ENCODE results near the gene CYP20A1. TPM values are rescaled to one million over a fixed set of nuclear protein-coding genes. Genes with fewer than 3 reads are reported as not detected.
"Not testable (repeated sequence)": the region's sequence is repeated elsewhere in the genome, so short reads cannot be mapped to it uniquely, and the experiment has no call there.

Gene CYP20A1
- polyA plus RNA-seq, 4 donors = 19.8 to 23.9 (median 23.1) TPM

DNA sequence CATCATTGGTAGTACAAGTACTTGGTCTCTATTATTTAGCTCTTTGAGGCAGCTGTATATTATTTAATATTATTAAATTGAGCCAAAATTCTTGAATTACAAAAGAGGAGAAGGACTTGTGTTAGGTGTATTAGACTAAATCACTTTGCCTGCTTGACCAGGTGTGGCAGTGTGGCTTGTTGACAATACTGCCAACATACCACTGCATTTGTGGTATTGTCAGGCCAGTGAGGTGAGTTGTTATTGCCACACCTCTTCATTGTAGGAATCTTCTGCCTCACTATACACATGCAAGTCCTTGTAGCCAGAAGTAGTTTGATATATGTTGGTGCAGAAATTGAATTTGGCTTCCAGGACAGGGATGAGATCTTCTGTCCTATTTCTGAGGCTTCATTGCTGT is 40.5 kb downstream of the CYP20A1 start:
- no peak for DNase-seq (ENCODE audit: low read depth in 4 of 4, low spot score in 3 of 4)

DNA sequence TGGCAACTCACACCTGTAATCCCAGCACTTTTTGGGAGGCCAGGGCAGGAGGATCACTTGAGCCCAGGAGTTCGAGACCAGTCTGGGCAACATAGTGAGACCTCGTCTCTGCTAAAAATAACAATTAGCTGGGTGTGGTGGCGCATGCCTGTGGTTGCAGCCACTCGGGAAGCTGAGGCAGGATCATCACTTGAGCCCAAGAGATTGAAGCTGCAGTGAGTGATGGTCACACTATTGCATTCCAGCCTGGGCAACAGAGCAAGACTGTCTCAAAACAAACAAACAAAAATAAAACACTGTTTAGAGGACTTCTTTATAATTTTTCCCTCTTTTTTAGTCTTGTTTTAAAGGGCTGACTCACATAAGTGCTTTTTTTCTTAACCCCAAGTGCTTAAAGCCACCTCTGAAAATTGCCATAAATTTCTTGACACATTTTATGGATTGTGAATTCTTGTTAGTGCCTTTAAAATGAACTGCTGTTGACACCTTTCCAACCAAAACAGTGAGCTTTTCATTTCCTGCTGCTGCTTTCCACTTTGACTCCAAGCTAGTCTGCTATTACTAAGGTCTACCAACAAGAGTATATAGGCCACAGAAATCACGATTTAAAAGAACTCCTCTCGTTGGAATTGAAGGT is 41.7 kb downstream of the CYP20A1 start:
- peak; percentile 29 to 60 (median 48) for DNase-seq (ENCODE audit: low read depth in 4 of 4, low spot score in 3 of 4)

GRCh38 chr2:203282101-203282500 is 43.3 kb downstream of the CYP20A1 start:
- DNase-seq (ENCODE audit: low read depth in 4 of 4, low spot score in 3 of 4) = no peak

- no peak for DNase-seq (ENCODE audit: low read depth in 4 of 4, low spot score in 3 of 4)
Observed at GRCh38 chr2:203286532-203286931, 47.7 kb downstream of the CYP20A1 start.

- no peak for DNase-seq (ENCODE audit: low read depth in 4 of 4, low spot score in 3 of 4)
Observed at GRCh38 chr2:203301667-203302066, 62.8 kb downstream of the CYP20A1 start.

GRCh38 chr2:203302586-203302985 is 63.8 kb downstream of the CYP20A1 start:
- DNase-seq (ENCODE audit: low read depth in 4 of 4, low spot score in 3 of 4) = not testable (repeated sequence)

DNA sequence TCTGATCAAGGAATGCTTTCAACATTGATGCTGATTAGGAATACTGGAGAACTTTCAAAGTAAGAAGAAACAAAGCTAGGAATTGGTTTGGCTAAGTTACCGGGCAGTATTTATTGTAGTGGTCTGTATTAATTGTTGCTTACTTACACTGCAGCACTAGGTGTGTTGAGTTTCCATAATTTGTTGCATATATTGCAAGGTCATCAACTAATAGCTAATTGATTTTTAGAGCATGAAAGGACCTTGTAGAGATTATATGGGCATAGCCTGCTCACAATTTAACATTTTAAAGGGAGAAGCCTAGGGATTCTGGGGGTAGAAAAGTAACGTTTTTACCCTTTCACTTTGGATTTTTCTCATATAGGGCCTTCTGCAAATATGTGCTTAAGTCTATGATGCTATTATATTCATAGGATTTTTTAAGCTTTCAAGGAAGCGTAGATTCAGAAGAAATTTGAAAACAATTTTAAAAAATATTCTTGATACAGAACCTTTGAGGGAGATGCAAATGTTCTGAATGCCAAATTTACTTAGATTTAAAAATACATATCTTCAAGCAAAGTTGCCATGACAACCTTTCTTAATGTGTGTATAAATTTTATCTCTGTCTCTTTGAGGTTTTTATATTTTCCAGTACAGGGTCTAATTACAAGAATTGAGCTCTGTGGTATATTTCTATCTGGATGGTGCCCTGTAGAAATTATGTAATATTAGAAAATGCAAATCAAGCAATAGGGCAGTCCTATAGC is 72.0 kb downstream of the CYP20A1 start:
- no peak for DNase-seq (ENCODE audit: low read depth in 4 of 4, low spot score in 3 of 4)

DNA sequence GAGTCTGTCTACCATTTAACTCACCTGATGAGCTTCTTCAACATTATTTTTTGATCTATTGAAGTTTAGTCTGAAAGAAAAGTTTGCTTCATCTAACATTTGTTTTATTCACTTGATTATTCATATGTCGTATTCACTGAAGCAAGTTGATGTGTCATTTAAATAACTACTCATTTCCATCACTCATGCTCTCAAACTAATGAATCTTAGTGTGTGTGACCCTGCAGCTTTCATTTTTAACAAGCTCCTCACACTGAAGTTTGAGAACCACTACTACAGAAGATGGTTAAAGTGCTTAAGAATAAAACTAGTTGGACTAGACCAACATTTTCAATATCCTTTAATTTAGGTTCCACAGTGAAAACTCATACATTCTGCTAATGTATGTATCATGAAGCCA is 87.5 kb downstream of the CYP20A1 start:
- no peak for DNase-seq (ENCODE audit: low read depth in 4 of 4, low spot score in 3 of 4)

DNA sequence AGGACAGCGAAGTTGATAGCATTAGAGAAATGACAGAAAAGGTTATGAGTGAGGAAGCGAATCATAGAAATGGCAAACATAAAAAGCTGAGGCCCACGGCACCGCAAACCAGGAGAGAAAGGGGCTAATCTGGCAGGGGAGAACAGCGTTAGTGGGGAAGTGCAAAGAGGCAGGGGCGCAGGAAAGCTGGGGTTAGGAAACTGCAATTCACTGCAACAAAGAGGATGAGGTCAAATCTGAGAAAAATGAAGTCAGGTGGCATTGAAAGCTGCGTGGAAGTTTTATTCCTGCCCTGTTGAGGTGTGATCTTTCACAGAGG is 88.7 kb downstream of the CYP20A1 start:
- DNase-seq (ENCODE audit: low read depth in 4 of 4, low spot score in 3 of 4) = peak in 2 of 4 donors; percentile 18 to 27

- peak; percentile 87 to 89 (median 88) for DNase-seq (ENCODE audit: low read depth in 4 of 4, low spot score in 3 of 4)
Observed at GRCh38 chr2:203327901-203328759, 89.3 kb downstream of the CYP20A1 start, which contains the start of gene ABI2. Gene ABI2 (plus strand): TSS chr2:203328394. CDS start chr2:203328515, 121 bp downstream.

DNA sequence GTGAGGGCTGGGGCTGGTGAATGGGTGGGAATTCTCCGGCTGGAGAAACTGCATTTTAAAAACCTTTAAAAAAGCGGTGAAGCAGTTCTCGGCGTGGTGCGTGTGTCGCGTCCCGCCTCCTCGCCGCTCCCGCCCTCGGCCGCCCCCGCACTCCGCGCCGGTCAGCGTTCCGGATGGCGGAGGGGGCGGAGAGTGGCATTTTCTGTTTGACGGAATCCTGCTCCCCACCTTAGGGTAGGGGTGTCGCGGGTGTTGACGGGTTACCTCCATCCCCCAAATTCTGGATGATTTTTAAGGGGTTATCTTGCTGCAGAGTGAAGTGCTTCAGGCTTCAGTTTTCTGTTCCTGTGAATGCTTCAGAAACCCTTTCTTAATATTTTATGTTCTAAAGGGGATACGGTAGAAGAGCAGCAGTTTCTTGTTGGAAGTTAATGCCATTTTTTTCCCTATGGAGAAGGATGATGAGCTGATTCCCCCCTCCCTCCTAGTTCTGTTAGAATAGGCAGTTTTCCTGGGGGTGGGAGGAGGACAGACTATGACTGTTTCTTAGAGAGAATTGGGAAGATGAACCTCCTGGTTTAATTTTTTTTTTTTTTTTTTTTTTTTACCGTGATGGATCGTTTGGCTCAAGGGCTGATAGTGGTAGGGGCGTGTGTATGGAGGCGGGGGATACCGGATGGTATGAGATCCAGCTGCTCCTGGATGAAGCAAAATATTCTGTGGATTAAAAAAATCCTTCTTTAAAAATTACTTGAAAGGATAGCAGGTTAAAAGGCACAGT is 90.1 kb downstream of the CYP20A1 start:
- DNase-seq (ENCODE audit: low read depth in 4 of 4, low spot score in 3 of 4) = peak; percentile 28 to 48 (median 44)

DNA sequence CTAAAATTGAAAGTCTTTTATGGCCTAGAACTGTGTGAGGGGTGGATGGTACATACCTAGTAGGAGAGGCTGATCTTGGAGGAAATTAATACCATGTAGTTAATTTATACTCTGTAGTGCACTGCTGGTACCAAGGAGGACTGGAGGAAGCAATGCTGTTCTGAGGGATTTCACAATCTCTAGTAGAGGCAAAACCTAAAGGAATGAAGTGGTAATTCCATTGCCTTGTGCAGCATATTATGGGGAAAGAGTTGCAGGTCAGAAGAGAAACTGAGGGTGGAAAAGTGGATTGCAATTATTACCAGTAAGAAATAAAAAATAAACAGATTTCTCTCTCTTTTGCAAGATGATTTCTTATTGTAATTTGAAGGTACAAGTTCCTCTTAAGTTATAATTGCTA is 91.6 kb downstream of the CYP20A1 start:
- DNase-seq (ENCODE audit: low read depth in 4 of 4, low spot score in 3 of 4) = no peak

GRCh38 chr2:203338322-203338721 is 99.5 kb downstream of the CYP20A1 start:
- no peak for DNase-seq (ENCODE audit: low read depth in 4 of 4, low spot score in 3 of 4)

- DNase-seq (ENCODE audit: low read depth in 4 of 4, low spot score in 3 of 4) = no peak
Observed at GRCh38 chr2:203340791-203341487, 102.1 kb downstream of the CYP20A1 start.

DNA sequence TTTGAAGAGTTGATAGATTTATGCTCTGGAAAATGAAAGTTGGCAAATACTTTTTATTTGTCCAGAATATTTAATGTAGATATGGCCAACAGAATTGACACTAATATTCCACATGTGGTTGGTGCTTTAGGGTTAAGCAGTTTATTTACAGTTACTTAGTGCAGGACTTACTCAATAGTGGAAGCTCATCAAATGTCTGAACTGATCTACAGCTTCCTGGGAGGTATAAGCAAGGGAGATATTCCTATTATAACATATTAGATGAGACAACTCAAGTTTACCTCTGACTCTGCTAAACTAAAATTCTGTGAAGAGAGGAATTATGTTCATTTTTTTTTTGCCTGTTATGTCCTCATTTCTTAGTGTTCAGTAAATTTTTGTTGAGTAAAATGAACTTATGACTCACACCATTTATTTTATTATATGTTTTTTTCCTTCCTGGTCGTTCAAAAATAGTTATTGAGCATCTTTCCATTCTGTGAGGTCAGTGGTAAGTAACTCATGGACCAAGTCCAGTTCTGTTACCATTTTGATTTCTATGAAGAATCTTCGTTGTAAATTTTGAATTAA is 103.0 kb downstream of the CYP20A1 start:
- DNase-seq (ENCODE audit: low read depth in 4 of 4, low spot score in 3 of 4) = no peak

GRCh38 chr2:203342374-203342773 is 103.6 kb downstream of the CYP20A1 start:
- DNase-seq (ENCODE audit: low read depth in 4 of 4, low spot score in 3 of 4) = not testable (repeated sequence)

DNA sequence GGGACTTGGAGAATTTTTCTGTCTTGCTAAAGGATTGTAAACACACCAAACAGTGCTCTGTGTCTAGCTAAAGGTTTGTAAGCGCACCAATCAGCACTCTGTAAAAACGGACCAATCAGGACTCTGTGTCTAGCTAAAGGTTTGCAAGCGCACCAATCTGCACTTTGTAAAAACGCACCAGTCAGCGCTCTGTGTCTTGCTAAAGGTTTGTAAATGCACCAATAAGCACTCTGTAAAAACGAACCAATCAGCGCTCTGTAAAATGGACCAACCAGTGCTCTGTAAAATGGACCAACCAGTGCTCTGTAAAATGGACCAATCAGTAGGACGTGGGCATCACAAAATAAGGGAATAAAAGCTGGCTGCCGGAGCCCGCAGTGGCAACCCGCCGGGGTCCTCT is 105.8 kb downstream of the CYP20A1 start:
- DNase-seq (ENCODE audit: low read depth in 4 of 4, low spot score in 3 of 4) = no peak

GRCh38 chr2:203346612-203347011 is 107.8 kb downstream of the CYP20A1 start:
- no peak for DNase-seq (ENCODE audit: low read depth in 4 of 4, low spot score in 3 of 4)

GRCh38 chr2:203347375-203347774 is 108.6 kb downstream of the CYP20A1 start:
- no peak for DNase-seq (ENCODE audit: low read depth in 4 of 4, low spot score in 3 of 4)
